ENCODE data around the gene ABHD6.
A peak's percentile ranks its signal among the peaks of the same experiment; 100 is the strongest.
"Not testable (repeated sequence)": the region's sequence is repeated elsewhere in the genome, so short reads cannot be mapped to it uniquely, and the experiment has no call there.

Gene ABHD6

DNA sequence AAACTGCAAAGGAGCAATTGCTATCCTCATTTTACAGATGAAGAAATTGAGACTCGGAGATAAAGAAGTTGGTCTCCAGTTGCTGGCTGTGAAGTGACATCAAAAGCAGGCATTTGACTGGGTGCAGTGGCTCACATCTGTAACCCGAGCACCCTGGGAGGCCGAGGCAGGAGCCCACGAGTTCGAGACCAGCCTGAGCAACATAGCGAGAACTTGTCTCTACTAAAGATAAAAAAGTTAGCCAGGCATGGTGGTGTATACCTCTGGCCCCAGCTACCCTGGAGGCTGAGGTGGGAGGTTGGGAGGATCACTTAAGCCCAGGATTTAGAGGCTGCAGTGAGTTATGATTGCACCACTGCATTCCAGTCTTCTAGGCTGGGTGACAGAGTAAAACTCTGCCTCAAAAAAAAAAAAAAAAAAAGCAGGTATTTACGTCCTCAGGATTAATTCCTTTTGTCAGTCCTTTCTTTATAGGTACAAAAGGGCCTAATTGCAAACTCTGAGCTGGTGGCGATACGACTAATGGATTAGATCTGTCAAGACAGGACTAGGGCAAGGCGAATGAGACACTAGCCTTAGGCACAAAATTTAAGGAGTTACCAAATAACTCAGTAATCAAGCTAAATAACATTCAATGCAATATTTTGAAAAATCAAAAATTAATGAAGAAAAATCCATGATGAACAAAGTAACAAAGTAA is 20.9 kb upstream of the ABHD6 start:
- DNase-seq (ENCODE audit: low read depth) = peak; percentile 96
- TF ChIP-seq, protein P1, sequence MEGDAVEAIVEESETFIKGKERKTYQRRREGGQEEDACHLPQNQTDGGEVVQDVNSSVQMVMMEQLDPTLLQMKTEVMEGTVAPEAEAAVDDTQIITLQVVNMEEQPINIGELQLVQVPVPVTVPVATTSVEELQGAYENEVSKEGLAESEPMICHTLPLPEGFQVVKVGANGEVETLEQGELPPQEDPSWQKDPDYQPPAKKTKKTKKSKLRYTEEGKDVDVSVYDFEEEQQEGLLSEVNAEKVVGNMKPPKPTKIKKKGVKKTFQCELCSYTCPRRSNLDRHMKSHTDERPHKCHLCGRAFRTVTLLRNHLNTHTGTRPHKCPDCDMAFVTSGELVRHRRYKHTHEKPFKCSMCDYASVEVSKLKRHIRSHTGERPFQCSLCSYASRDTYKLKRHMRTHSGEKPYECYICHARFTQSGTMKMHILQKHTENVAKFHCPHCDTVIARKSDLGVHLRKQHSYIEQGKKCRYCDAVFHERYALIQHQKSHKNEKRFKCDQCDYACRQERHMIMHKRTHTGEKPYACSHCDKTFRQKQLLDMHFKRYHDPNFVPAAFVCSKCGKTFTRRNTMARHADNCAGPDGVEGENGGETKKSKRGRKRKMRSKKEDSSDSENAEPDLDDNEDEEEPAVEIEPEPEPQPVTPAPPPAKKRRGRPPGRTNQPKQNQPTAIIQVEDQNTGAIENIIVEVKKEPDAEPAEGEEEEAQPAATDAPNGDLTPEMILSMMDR (IDR thresholded peaks at IDR 0.05; ENCODE audit: insufficient read depth, low read depth, low read length, missing control alignments) = no peak
- no peak overlapping the region for H3K4me3 ChIP-seq (ENCODE audit: low read length)

DNA sequence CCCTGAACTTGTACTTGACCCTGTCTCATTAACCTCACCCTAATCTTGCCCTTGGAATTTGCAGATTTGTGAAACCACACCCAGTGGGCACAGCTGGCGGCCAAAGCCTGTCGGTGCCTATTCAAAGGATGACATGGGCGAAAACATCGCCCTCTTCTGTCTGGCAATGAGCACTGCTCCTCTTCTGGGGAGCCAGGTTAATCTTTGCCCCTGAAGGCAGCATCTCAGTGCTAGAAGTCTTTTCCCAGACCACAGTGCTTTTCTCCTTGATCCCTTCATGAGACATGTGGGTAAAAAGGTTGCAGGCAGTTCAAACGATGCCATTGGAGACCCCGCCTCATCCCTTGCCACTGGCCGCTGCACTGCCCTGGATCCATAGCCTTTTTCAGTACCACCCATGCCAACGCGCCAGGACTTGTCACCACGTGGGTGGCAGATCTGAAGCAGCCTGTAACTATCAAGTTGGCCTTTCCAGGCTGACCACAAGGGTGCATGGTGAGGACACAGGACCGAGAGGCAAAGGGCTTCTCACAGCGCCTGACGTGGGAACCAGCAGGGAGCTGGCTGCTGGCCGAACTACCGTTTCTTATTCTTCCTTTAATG is 20.3 kb upstream of the ABHD6 start:
- DNase-seq (ENCODE audit: low read depth) = peak; percentile 93
- no peak overlapping the region for H3K4me3 ChIP-seq (ENCODE audit: low read length)
- TF ChIP-seq, protein P1 (IDR thresholded peaks at IDR 0.05; ENCODE audit: insufficient read depth, low read depth, low read length, missing control alignments) = peak; percentile 95

DNA sequence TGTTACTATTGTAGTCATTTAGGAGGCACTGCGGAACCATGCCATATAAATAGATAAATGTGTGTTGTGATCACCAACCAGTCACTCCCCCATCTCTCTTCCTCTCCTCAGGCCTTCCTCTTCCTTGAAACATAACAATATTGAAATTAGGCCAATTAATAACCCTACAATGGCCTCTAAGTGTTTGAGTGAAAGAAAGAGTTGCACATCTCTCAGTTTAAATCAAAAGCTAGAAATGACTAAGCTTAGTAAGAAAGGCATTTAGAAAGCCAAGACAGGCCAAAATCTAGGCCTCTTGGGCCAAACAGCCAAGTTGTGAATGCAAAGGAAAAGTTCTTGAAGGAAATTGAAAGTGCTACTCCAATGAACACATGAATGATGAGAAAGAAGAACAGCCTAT is 18.7 kb upstream of the ABHD6 start:
- H3K4me3 ChIP-seq (ENCODE audit: low read length) = no peak overlapping the region
- DNase-seq (ENCODE audit: low read depth) = no peak
- TF ChIP-seq, protein P1 (IDR thresholded peaks at IDR 0.05; ENCODE audit: insufficient read depth, low read depth, low read length, missing control alignments) = no peak

DNA sequence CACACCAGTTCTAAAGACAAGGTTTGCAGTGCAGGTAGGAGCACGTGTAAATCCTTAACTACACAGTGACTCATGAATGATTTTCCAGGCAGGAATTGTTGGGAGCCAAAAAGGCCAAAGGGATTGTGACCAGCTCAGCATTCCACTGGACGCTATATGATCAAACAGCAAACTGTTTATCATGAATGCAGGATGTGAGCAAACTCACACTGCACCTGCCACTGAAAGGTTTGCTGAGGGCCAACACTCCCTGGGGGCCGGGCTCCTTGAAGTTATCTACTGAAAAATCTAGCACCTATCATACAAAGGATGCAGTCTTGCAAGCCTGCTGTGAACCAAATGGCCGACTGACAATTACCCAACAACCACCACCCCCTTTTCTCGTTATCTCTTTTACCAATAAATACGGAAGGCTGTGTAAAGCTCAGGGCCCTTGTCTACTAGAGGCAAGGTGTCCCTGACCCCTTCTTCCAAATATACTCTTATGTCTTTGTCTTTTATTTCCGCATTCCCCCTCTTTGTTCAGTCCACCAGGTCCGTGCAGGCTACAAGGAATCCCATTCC is 15.3 kb upstream of the ABHD6 start:
- TF ChIP-seq, protein P1 (IDR thresholded peaks at IDR 0.05; ENCODE audit: insufficient read depth, low read depth, low read length, missing control alignments) = no peak
- H3K4me3 ChIP-seq (ENCODE audit: low read length) = no peak overlapping the region
- peak; percentile 75 for DNase-seq (ENCODE audit: low read depth)

DNA sequence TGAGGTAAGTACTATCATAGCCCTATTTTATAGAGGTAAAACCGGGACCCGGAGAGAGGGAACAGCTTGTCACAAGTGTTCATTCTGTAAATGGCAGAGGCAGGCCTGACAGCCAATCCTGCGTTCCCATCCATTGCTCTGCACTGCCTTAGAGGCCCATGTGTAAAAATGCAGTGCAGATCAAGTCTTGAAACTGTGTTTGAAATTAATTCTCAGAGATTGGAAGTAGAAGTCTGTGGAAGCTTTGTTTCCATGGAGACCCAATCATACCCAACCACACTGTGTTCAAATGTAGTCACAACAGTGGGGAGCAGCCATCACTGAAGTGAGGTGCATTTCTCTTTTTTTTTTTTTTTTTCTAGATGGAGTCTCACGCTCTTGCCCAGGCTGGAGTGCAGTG is 13.7 kb upstream of the ABHD6 start:
- DNase-seq (ENCODE audit: low read depth) = no peak
- H3K4me3 ChIP-seq (ENCODE audit: low read length) = no peak overlapping the region
- TF ChIP-seq, protein P1 (IDR thresholded peaks at IDR 0.05; ENCODE audit: insufficient read depth, low read depth, low read length, missing control alignments) = no peak

DNA sequence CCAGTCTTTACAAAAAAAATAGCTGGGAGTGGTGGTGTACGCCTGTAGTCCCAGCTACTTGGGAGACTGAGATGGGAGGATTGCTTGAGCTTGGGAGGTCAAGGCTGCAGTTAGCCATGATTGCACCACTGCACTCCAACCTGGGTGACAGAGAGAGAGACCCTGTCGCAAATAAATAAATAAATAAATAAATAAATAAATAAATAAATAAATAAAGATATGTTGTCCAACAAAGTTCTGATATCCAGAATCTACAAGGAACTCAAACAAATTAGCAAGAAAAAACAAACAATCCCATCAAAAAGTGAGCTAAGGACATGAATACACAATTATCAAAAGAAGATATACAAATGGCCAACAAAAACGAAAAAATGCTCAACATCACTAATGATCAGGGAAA is 9.7 kb upstream of the ABHD6 start:
- H3K4me3 ChIP-seq (ENCODE audit: low read length) = not testable (repeated sequence)

DNA sequence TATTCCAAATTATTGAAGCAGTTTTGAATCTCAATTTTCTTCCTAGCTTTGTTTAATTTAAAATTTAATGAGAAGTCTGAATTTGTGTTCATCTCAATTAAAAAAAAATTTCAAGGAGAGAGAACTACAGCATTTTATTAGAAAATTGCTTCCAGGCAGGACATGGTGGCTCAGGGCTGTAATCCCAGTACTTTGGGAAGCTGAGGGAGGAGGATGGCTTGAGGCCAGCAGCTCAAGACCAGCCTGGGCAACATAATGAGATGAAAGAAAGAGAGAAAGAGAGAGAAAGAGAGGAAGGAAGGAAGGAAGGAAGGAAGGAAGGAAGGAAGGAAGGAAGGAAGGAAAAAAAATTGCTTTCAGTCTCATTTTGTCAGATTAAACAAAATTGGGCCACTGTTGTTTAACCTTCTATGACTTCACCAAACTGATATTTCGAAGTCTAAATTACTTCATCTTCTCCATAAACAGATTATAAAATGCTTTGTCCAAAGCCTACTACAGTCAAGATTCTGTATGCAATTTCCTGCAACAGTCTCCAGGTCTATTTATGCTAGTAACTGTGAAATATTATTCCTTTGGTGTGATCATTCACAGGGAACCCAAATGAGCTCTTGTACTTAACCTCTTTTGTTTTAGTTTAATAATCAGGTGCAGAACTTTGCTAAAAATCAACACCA is 6.6 kb upstream of the ABHD6 start:
- TF ChIP-seq, protein P1 (IDR thresholded peaks at IDR 0.05; ENCODE audit: insufficient read depth, low read depth, low read length, missing control alignments) = no peak
- no peak for DNase-seq (ENCODE audit: low read depth)
- no peak overlapping the region for H3K4me3 ChIP-seq (ENCODE audit: low read length)

More for the DNA sequence above, 9.7 kb upstream of the ABHD6 start:
- DNase-seq (ENCODE audit: low read depth) = not testable (repeated sequence)

Measured in epithelial cell of esophagus (primary cell).